Cardiac fibroblast (primary cell): ENCODE results near the gene GLRA2.
A peak's percentile ranks its signal among the peaks of the same experiment; 100 is the strongest.

Source experiments
- DNase-seq, 2 donors: peaks; one replicate each; pipeline versions ENCODE4 v3.0.0 to v3.0.0-alpha.2; 2010; ENCODE audit warnings: low read depth in 2 of 2
- H3K4me3 ChIP-seq, 2 donors: replicated peaks in 1 of 2; 1 replicate in 1 of 2; 2 replicates in 1 of 2; pipeline ENCODE4 v1.5.1; 2011; ENCODE audit warnings: low read depth in 2 of 2, low read length in 2 of 2, mild to moderate bottlenecking in 2 of 2, moderate library complexity in 1 of 2
- TF ChIP-seq, protein P1 (sequence below): IDR thresholded peaks from one replicate; pipeline ENCODE4 v1.5.1; 2011; ENCODE audit warnings: low read depth, mild to moderate bottlenecking, low read length, inconsistent platforms

The GLRA2 gene

DNA sequence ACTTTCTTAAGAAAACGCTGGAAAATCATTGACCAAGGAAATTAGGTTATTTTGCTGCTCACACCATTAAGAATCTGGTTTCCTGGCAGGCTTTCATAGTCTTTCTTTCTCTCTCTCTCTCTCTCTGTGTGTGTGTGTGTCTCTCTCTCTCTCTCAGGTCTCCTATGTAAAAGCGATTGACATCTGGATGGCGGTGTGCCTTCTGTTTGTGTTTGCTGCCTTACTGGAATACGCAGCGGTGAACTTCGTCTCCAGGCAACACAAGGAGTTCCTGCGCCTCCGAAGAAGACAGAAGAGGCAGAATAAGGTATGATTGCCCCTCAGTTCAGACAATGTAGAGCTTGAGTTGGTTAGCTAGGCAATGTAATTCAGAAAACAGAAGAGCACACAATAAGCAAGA, 161.2 kb downstream of the GLRA2 start:
- TF ChIP-seq, protein P1, sequence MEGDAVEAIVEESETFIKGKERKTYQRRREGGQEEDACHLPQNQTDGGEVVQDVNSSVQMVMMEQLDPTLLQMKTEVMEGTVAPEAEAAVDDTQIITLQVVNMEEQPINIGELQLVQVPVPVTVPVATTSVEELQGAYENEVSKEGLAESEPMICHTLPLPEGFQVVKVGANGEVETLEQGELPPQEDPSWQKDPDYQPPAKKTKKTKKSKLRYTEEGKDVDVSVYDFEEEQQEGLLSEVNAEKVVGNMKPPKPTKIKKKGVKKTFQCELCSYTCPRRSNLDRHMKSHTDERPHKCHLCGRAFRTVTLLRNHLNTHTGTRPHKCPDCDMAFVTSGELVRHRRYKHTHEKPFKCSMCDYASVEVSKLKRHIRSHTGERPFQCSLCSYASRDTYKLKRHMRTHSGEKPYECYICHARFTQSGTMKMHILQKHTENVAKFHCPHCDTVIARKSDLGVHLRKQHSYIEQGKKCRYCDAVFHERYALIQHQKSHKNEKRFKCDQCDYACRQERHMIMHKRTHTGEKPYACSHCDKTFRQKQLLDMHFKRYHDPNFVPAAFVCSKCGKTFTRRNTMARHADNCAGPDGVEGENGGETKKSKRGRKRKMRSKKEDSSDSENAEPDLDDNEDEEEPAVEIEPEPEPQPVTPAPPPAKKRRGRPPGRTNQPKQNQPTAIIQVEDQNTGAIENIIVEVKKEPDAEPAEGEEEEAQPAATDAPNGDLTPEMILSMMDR = no peak
- H3K4me3 ChIP-seq = no peak overlapping the region
- no peak for DNase-seq

DNA sequence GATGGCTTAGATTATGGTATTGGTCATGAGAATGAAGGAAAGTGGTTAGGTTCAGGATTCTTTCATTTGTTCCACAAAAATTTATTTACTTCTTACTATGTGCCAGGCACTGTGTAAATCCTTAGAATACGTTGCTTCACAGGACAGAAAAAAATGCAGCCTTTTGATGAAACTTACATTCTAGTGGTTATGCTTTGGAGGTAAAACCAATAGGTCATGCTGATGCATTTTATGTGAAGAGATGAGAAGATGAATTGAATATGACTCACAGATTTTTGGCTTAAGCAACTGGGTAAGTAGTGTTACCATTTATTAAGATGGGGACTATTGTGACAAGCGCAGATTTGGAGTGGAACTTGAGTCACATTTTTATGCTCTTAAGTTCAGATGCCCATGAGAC, 165.3 kb downstream of the GLRA2 start:
- TF ChIP-seq, protein P1 = no peak

DNA sequence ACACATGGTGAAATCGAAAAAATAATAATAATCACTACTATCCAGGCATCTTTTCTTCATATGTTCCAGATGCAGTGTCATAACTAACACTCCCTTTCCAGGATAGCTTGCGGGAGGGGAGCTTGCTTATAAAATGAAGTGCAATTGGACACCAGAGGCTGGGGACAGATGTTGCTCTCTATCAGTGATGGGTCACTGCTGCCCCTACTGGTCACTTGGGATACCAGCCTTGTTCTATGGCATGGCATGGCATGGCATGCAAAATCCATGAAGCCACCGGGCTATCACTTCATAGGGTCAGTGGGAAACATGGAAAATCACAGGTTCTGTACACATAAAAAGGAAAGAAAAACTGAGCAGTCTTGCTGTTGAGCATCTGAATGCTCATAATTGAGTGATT, 168.1 kb downstream of the GLRA2 start:
- TF ChIP-seq, protein P1 = peak; percentile 43
- peak; percentile 8 to 25 for DNase-seq
- H3K4me3 ChIP-seq = no peak overlapping the region

More for the DNA sequence above, 165.3 kb downstream of the GLRA2 start:
- DNase-seq = peak in 1 of 2 donors; percentile 37
- H3K4me3 ChIP-seq = no peak overlapping the region

DNA sequence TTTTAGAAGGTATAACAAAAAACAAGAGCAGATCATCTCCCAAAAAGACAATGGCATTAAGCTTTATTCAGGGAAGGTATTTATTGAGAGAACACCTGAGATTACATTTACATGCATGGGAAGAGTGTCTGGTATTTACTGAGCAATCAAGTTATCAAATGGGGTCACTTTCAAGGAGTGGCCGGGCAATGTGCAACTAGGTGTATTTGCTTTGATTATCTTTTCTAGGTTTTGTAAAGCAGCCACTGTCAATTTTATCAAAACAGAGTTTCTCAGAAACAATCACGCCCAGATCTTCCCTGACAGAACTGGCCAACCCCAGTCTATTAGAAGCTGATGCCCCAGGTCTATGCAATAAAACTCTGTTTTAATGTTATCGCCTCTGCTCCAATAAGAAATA, 169.5 kb downstream of the GLRA2 start:
- no peak for DNase-seq
- TF ChIP-seq, protein P1 = no peak
- H3K4me3 ChIP-seq = no peak overlapping the region

DNA sequence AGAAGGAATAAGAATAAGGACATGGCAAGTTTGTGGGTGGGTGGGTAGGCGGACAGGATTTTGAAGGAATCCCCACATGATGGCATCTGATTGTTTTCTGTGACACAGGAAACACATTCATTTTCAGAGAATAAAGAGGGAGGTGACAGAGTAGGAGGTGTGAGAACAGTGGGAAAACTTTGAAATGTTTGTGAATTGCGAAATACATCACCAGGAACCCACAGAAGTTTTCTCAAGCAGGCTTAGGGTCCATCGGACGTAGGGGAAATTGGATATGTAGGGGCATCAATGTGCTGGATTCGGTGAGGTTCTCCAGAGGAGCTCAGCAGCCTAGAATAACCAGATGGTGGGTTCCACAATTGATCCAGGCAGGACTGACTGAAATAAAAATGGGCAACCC, 171.6 kb downstream of the GLRA2 start:
- H3K4me3 ChIP-seq = no peak overlapping the region
- TF ChIP-seq, protein P1 = no peak
- no peak for DNase-seq

DNA sequence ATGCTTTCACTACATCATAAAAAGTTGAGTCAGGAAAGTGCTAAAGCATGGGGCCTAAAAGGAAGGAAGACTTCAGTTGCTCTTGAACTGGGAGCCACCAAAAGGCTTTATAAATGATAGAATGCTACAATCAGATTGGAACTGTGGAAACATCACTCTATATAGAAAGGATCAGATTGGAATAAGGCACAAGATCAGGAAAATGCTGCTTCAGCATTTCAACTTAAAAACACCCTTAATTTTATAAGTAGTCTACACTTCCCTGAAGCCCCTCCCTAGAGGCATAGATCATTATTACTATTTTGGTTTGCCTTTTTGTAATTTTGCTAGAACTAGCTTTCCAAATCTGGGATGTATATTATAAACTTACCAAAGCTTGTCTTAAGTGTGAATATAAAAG, 172.8 kb downstream of the GLRA2 start:
- TF ChIP-seq, protein P1 = no peak

DNA sequence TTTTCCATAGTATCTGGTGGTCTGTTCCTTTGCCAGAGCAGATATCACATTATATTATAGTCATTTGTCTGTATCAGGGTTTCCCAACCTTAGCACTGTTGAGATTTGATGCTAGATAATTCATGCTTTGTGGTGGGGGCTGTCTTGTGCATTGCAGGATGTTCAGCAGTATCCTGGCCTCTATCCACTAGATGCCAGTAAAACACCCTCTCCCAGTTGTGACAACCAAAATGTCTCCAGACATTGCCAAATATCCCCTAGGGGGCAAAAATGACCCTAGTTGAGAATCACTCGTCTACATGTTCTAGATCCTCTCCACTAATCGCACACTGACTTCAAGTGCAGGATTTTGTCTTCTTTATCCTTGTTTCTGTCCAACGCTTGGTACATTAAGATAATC, 182.8 kb downstream of the GLRA2 start:
- TF ChIP-seq, protein P1 = no peak
- H3K4me3 ChIP-seq = no peak overlapping the region
- peak in 1 of 2 donors; percentile 15 for DNase-seq

More for the DNA sequence above, 172.8 kb downstream of the GLRA2 start:
- no peak for DNase-seq
- H3K4me3 ChIP-seq = no peak overlapping the region
